HG03354 (cell line): Measurements from ENCODE around the gene NCBP3.
"Not testable (repeated sequence)": the region's sequence is repeated elsewhere in the genome, so short reads cannot be mapped to it uniquely, and the experiment has no call there.

ENCODE experiments used
- ATAC-seq: cut with Tn5 transposase; IDR thresholded peaks from one replicate; pipeline ENCODE4 v1.9.1; 2021; ENCODE audit warnings: mild to moderate bottlenecking; ENCODE audit not compliant: unreplicated experiment, poor library complexity, severe bottlenecking

Gene NCBP3

GRCh38 chr17:3882276-3882675 is 36.2 kb upstream of the NCBP3 start:
- no peak for ATAC-seq

GRCh38 chr17:3880983-3881382 is 34.9 kb upstream of the NCBP3 start:
- ATAC-seq, result no peak

GRCh38 chr17:3879591-3880417 is 33.8 kb upstream of the NCBP3 start:
- no peak for ATAC-seq

- no peak for ATAC-seq
Measured at GRCh38 chr17:3879186-3879585, 33.1 kb upstream of the NCBP3 start.

GRCh38 chr17:3877220-3877619 is 31.2 kb upstream of the NCBP3 start:
- ATAC-seq, result no peak

GRCh38 chr17:3875317-3875716 is 29.3 kb upstream of the NCBP3 start:
- no peak for ATAC-seq

GRCh38 chr17:3873862-3874261 is 27.8 kb upstream of the NCBP3 start:
- ATAC-seq, result no peak

GRCh38 chr17:3870871-3871306 is 24.8 kb upstream of the NCBP3 start:
- ATAC-seq, result no peak

GRCh38 chr17:3867606-3868005 is 21.6 kb upstream of the NCBP3 start:
- ATAC-seq, result no peak

- no peak for ATAC-seq
Measured at GRCh38 chr17:3867106-3867505, 21.1 kb upstream of the NCBP3 start.

- no peak for ATAC-seq
Measured at GRCh38 chr17:3866276-3866675, 20.2 kb upstream of the NCBP3 start.

- ATAC-seq, result no peak
Measured at GRCh38 chr17:3865176-3865575, 19.1 kb upstream of the NCBP3 start.

GRCh38 chr17:3864534-3864933 is 18.5 kb upstream of the NCBP3 start:
- no peak for ATAC-seq

- no peak for ATAC-seq
Measured at GRCh38 chr17:3861761-3862681, 16.0 kb upstream of the NCBP3 start.

GRCh38 chr17:3860939-3861700 is 15.1 kb upstream of the NCBP3 start:
- no peak for ATAC-seq

GRCh38 chr17:3859940-3860339 is 13.9 kb upstream of the NCBP3 start:
- ATAC-seq, result no peak

GRCh38 chr17:3857261-3858105 is 11.4 kb upstream of the NCBP3 start:
- ATAC-seq, result no peak

- not testable (repeated sequence) for ATAC-seq
Measured at GRCh38 chr17:3854204-3854603, 8.2 kb upstream of the NCBP3 start.

GRCh38 chr17:3852561-3852960 is 6.5 kb upstream of the NCBP3 start:
- no peak for ATAC-seq
